Right renal cortex interstitium (tissue), 3 donors: ENCODE results near the gene FAM219A. TPM values are rescaled to one million over a fixed set of nuclear protein-coding genes. Genes with fewer than 3 reads are reported as not detected.

Experiments used
- DNase-seq, 3 donors: peaks; one replicate each; pipeline ENCODE4 v3.0.0-alpha.2; 2013; ENCODE audit warnings: low read depth in 3 of 3, low spot score in 2 of 3
- polyA plus RNA-seq, 3 donors: library from polyadenylated mRNA; unstranded; fragments of 120-200 nt; gene quantifications; one replicate each; pipeline ENCODE4 v1.2.1, GENCODE V29; 2013; ENCODE audit not compliant: insufficient read length in 3 of 3

The FAM219A gene
- polyA plus RNA-seq: 10 to 100 TPM; 12.1 to 12.7 (median 12.2) TPM

- DNase-seq: peak; percentile 83 to 97 (median 92)
These were observed at the start of gene FAM219A, which contains the start of gene DNAI1 for GRCh38 chr9:34458013-34458958. Gene FAM219A (minus strand): TSS chr9:34458570. CDS start chr9:34458263, 307 bp downstream. Gene DNAI1 (plus strand): TSS chr9:34458805. CDS start chr9:34459006, 201 bp downstream.

- no peak for DNase-seq
These were observed 49.6 kb upstream of the FAM219A start for GRCh38 chr9:34507966-34508365.

GRCh38 chr9:34507556-34507955, 49.2 kb upstream of the FAM219A start:
- DNase-seq: no peak

- no peak for DNase-seq
These were observed 48.3 kb upstream of the FAM219A start for GRCh38 chr9:34506623-34507022.

GRCh38 chr9:34505370-34506120, 47.2 kb upstream of the FAM219A start:
- no peak for DNase-seq

DNA sequence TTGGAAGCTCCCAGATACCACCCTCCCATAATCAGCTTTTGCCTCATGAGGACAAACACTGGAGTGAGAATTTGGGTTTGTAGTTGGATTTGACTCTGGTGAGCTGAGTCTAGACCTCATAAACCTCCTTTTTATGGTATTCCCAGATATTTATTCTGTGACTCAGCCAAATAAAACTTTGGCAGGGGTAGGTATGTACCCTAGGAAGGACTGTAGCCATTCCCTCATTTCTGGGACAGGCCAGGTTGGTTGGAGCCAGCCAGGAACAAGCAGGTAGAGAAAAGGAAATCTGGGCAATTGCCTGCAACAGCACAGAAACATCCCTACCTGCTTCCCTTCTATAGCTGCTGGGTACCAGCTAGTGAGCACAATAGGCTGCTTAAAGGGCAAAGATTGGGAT, 45.0 kb upstream of the FAM219A start:
- no peak for DNase-seq

GRCh38 chr9:34502891-34503290, 44.5 kb upstream of the FAM219A start:
- no peak for DNase-seq

DNA sequence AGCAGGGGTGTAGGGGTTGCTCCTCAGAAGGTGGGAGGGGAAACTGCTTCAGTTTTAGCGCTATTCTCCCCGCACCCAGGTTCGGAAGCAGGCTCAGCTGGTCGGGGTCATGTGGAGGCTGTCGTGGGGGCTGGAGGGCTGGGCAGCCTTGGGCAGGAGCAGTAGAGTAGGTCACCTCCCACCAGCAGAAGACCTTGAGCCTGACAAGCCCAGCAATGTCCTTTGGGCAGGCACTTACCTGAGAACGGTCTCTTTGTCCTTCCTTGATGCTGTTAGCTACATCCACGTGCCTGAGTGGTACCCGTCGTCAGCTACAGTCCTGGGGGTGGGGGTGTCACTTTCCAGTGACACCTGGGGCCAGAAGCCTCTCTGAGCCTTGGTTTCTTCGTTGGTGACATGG, 44.1 kb upstream of the FAM219A start:
- no peak for DNase-seq

DNA sequence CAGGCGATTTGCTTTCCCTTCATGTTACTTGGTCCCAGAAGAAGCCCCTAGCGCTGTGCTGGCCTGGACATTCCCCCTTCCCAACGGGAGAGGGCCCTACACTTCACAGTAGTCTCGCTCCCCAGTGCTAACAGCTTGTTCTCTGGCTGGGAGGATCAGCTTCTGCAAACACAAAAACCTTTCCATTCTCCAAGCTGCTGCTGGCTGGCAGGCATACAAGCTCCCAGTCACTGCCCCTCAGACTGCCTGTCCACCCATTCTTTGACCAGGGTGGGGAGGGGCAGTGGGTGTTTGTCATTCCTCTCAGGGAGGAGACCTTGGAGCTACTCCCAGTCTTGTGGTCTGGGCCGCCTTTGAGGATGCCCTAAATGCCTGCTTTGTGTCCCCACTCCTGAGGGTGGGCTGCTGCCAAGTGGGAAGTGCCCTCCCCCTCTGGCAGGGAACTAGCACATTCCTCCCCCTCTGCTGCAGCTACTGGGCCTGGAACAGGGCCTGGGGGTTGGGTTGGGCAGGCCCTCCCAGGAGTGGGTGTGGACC, 43.6 kb upstream of the FAM219A start:
- no peak for DNase-seq

GRCh38 chr9:34501372-34501771, 43.0 kb upstream of the FAM219A start:
- DNase-seq: no peak

DNA sequence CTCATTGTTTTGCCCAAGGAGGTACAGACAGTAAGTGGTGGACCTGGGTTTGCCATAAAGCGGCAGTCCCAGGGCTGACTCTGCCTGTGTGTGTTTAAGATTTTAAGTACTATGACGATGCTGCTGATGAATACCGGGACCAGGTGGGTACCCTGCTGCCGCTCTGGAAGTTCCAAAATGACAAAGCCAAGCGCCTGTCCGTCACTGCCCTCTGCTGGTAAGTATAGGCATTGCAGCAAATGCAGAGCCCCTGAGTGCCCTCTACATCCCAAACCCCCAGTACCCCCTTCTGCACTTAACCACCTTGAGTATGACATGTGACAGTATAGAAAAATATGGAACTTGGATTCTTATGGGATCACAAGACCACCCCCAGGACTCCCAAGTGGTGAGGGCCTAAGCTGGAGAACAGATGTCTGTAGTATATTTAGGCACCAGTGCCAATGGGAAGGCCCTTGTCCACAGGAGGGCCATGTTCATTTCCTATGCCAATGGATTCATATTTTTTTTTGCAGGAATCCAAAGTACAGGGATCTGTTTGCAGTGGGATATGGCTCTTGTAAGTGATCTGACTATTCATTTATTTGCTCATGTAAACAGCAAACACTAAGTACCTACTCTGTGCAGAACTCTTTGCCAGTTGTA, 42.4 kb upstream of the FAM219A start:
- peak in 1 of 3 donors; percentile 48 for DNase-seq

GRCh38 chr9:34499076-34499475, 40.7 kb upstream of the FAM219A start:
- DNase-seq: no peak

- DNase-seq: no peak
These were observed 40.2 kb upstream of the FAM219A start for GRCh38 chr9:34498553-34498952.

DNA sequence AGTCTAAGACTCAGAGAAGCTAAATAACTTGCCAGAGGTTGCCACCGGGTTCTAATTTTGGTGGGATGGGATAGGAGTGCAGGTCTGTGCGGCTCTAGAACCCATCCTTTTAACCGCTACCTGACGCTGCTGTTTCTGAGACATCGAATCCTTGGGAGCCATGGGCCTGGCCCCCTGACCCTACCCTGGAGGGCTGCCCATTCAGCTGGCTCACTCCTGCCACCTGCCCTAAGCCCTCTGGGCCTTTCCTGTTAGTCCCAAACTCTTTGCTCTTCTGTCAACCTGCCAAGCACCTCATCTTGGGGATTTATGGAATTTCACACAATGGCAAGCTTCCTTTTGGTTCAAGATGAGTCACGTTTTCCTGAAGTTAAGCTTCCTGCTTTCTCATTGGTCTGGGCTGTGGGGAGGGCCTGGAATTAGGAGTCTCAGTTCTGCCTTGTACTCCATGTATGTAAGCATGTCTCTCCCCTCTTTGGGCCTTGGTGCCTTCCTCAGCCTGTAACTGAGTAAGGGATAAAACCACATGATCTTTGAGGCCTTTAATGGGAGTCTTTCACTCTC, 37.9 kb upstream of the FAM219A start:
- DNase-seq: no peak

GRCh38 chr9:34493972-34494535, 35.7 kb upstream of the FAM219A start:
- DNase-seq: peak; percentile 41 to 56 (median 49)

DNA sequence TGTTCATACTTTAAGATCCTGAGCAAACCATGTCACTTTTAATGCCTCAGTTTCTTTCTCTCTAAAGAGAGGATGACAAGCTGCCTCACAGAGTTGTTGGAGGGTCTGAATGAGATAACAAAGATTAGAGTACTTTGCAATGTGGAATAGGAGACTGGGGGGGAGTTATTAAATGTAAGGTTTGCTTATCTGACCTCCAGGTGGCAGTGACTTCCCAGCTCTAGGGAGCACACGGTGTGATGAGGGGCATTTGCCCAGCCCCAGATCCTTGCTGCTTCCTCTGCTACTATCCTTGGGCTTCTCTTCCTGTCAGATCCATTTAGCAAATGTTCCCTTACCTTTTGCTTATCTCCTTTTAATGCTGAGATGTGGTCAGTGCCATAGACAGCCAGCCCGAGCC, 33.7 kb upstream of the FAM219A start:
- DNase-seq: no peak

DNA sequence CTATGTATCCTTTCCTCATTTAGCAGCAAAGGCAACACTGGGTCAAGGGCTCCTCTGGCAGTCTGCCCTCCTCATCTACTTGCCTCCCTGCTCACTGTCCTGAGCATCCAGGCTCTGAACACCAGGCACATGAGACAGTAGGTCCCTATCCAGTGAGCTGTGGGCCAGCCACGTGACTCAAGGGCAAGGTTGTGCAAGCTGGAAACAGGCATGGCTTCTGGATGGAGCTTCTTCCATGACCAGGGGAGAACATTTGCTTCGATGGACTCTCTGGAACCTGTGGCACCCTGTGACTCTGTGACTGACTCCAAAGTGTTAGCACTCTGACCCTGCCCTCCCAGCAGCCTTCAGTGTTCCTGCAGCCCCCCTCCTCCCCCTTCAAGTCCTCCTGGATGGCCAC, 33.2 kb upstream of the FAM219A start:
- DNase-seq: no peak

- no peak for DNase-seq
These were observed 32.4 kb upstream of the FAM219A start for GRCh38 chr9:34490760-34491159.

DNA sequence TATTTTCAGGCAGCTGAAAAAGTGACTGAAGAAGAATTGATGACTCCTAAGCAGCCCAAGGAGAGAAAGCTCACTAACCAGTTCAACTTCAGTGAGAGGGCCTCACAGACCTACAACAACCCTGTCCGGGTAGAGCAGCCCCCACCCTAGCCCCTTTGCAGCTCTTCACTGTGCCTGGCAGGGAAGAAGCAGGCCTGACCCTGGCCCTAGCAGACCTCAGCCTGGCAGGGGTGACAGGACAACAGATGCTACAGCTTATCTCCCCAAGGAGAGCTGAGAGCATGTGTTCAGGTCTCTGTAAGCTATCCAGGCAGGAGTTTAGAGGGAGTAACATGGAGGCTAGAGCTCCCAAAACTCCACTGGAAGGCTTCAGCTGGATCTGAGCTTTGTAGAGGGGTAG, 32.0 kb upstream of the FAM219A start:
- DNase-seq: no peak

- no peak for DNase-seq
These were observed 28.2 kb upstream of the FAM219A start for GRCh38 chr9:34486572-34486971.
